Activated CD4-positive, alpha-beta T cell treated with anti-CD3 and anti-CD28 coated beads, Interleukin-10, Interleukin-2, amounts not matched to agents 100 ng/mL and 50 ng/mL, durations not matched to agents 16 hours and 8 hours (primary cell): ENCODE data around the gene MOB3B.
"Not testable (repeated sequence)": the region's sequence is repeated elsewhere in the genome, so short reads cannot be mapped to it uniquely, and the experiment has no call there.

ENCODE experiments used
- DNase-seq: peaks from one replicate; pipeline ENCODE4 v3.0.0-alpha.2; 2020

MOB3B gene

DNA sequence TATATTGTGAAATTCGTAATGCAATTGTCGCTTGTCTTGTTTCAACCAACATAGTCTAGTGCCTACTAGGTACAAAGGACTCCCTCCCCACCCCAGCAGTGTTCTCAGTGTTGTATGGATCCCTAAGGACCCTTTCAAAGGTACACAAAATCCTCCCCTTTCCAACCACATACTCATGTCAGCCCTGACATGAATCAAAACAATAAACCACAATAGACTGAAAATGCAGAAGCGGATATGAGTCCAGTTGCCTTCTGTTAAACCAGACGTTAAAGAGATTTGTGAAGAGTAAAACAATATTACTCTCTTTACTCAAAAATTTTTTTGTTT is 87.9 kb downstream of the MOB3B start:
- DNase-seq: peak; percentile 61

DNA sequence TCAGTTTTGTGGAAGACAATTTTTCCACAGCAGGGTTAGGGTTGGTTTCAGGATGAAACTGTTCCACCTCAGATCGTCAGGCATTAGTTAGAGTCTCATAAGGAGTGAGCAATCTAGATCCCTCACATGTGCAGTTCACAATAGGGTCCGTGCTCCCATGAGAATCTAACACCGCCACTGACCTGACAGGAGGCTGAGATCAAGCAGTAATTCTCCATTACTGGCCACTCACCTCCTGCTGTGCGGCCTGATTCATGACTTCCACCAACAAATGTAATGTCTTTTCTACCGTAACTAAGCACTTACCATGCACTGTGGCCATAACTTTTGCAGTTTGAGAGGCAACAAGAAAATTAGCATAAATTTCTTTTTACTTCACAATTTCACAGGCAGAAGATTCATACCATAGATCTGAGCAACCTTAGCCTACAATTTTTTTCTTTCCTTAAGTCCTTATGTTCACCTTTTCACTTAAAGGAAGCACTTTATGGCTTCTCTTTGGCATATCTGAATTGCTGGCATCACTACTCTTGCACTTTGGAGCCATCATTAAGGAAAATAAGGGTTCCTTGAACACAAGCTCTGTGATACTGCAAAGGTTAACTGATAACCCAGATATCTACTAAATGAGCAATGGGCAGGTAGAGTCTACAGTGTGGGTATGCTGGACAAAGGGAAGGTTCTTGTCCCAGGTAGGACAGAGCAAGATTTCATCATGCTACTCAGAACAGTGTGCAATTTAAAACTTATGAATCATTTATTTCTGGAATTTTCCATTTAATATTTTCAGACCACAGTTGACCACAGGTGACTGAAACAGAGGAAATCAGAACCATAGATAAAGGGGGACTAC is 88.5 kb downstream of the MOB3B start:
- no peak for DNase-seq

DNA sequence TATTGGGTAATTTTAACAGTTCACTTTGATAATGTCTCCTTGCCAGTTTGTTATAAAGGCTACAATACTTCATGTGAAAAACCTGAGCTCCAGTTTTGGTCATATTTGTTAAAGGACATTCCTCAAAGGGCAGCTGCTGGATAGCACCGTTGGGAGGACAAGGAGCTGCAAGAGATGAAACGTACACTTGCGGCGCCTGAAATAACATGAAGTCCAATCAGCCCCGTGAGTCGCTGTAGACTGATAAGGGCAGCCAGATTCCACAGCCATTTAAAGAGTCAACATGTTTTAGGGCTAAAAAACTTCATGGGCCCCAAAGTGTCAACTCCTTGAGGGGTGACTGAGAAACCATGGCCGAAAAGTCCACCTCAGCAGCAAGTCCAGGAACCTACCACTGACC is 91.1 kb downstream of the MOB3B start:
- DNase-seq: no peak

DNA sequence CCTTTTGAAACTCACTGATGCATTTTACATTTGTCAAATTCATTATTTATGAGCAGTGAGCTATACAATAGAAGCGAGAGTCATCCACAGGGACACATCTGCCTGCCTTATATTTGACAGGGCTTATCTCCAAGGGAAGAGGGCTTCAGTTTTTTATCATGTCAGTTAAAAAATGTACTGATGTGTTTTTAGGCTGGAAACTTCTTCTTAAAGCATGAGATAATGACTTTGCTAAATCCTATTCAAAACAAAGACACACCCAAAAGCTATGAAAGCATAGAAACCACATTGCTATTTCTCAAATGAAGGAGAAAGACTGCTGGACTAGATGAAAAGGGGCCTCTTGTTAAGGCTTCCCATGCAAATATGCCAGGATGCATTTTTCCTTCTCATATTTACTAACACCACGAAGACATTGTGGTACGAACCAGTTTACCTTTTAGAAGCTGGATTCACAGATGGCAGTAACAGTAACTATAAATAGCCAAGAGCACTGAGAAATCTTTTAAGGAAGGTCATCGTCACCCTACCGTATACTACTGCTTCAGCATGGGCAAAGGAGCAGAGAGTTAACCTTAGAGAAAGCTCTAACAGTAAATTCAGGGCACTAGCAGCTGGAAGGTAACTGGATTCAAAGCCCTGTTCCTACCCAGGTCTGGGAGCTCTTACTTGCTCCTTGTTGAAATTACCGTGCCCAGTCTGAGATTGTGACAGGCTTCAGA is 91.8 kb downstream of the MOB3B start:
- DNase-seq: no peak

DNA sequence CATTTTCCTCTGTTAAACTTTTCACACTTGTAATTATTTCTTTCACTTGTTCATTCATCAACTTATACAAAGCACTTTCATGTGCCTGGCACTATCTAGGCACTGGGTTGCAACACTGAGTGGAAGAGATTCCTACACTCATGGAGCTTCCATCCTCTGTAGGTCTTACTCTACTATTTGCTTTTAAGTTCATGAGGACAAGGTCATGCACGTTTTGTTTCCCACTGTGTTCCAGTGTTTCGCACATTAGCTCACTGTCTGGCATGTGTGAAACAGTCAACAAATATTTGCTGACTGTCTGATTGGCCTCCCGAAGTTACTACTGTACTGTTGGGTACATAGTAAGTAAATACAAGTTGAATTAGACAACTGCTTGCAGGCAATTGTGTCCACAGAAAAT is 93.4 kb downstream of the MOB3B start:
- DNase-seq: no peak

DNA sequence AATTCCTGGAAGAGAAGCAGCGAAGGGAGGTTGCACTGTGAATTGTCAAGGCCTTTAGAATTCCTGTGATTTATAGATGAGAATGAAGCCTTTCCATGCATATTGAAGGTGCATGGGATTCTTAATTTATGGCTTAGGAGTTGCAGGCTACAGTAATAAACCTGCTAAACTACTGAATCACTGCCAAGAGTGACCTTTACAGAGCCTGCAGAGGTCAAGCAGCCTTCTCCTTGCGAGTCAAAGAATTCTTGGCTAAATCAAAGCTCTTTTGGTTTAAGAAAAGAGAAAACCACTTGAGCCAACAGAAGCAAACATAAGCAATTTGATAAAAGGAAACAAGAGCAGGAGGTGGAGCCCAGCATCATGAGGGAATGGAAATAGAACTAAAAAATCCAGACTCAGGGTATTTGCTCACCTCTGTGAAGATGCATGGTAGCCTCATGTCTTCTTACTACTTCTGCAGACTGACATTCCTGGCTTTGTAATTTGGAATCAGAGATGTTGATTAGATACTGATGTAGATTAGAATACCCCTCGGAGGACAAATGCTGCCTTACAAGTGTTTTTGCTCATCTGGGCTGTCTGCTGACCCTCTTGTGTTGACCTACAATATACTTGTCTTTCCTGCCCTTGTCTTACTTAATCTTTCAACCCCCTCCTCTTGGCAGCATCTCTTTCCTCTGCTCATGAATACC is 95.8 kb downstream of the MOB3B start:
- DNase-seq: no peak

DNA sequence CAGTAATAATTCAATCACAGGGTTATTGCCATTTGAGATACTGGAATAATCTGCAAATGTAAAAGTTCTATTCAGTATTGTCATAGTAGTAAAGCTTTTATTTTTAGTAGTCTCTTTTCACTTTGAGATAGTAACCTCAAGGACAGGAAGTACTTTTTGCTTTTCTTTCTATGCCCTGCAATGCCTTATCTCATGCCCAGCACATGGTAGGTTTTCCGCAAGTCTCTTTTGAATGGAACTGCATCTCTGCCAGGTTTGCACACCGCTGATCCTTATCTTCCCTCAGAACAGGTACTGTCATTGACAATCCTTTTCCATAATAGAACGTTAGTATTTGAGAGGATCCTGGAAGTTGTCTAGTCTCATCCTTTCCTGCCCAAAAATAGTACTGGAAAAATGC is 97.3 kb downstream of the MOB3B start:
- DNase-seq: peak; percentile 2

DNA sequence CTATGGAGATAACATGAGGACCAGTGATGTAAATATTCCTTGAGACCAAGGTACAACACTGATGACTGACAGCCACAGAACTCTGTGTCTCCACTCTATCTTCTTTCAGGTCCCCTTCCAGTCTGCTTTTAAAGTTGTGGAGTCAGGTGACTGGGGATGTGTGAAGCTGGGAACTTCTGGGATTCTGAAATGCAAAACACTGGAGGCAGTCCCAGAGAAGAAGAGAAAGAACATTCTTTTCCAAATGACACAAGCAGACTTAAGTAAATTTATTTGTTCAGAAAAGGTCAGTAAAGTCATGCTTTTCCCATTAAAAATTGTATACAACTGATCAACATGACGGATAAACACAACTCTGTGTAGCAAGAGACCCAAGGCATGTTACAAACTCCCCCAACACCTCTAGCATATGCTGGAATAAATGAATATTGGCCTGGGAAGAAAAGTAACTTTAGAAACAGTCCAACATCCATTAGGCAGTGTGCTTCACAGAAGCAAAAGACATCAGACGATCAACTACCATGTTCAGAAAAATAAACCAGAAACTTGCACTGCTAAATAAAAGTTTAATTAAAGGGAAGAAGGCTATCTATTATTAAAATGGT is 98.0 kb downstream of the MOB3B start:
- DNase-seq: no peak

DNA sequence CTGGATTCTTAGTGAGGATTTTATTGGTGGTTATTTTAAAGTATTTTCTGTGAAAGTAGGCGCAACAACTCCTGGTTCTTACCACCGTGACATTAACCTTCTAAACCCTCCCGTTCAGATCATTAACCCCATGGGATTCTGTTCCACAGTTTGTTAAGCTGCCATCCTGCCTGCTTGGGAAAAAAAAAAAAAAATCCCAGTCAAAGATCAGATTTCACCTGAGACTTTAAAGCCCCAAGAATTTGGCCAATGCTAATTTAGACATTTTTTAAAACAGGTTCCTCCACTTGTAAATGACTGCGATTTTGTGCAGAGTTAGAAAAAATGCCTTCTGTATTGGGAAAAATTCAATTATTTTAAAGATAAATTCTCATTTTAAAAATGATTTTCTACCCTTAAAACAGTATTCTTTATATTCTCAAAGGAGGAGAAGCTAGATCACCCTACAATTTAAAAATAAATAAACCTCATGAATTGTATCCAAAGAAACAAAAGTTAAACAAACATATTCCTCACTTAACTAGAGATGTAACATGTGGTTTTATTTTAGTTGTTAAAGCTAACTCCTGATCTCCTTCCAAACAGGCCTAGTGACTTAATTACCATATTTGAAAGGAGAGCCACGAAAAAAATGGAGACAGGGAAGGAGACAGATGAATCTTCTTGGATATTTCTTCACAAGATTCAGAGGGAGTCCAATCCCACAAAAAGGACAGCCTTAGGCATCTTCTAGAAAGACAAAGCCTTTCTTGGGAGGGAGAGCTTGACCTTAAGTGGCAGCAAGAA is 98.7 kb downstream of the MOB3B start:
- DNase-seq: no peak

DNA sequence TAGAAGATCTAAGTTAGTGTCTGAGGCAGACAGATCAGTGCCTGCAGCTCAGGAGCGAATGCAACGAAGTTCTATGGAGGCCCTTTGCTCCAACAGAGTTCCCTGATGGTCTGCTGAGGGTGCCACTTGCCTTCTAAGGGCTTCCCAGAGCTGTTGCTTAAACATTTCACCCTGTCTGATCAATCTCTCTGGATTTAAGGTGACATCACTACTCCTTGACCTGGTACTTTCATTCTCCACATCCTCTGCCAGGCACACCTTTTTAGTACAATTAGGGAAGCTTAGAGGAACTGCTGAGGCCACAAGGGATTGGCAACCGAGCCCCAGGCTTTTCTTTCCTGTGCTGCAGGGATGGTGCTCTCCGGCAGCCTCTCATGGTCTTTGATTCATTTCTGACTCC is 99.7 kb downstream of the MOB3B start:
- DNase-seq: no peak

DNA sequence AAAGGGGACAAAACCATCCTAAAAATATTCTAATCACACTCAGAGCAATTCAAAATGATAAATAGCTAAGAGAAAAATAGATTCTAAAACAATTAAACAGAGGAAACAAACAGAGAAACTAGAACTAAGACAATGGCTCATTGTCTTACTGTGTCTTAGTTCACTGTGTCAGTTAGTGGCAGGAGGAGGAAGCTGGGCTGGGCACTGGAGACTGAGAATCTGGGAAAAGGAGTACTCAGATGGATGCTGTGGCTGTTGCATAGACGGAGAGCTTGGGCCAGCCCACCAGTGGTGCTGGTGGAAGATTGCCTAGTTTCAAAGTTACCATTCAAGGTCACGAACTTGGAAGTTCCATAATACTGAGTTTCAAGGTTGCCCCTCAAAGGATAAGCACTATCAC is 100.2 kb downstream of the MOB3B start:
- DNase-seq: no peak

DNA sequence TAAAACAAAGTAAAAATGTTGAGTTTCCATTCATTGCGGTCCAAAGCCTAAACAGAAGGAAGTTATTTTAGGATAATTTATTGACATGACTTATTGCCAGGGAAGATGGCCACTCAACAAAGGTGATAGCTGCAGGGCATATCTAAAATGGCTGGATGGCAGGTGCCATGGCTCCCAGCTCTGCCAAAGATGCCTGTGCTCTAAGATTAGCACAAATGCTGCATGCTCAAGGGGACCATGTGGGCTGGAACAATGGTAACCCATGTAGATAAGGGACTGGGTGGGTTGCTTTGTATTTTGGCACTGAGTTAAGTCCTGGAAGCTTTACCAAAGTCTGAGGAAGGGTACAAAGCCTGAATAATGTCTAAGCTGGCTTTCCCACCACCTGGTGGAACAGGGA is 101.1 kb downstream of the MOB3B start:
- DNase-seq: no peak

DNA sequence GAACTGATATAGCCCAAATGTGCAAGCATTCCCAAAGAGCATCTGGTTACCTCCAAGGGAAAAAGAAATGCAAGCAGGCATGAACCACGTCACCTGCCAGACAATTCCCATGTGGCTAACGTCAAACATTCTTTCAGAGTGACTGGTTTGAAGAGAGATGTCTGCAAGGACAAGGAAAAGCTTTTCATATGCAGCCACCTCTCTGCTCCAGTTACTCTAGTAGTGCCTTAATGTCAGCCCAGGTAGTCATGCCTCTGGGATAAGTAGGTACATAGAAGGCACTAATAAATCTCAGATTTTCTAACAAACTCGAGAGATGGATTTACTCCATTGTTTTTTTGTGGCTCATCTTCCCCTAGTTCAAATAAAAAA is 102.4 kb downstream of the MOB3B start:
- no peak for DNase-seq

DNA sequence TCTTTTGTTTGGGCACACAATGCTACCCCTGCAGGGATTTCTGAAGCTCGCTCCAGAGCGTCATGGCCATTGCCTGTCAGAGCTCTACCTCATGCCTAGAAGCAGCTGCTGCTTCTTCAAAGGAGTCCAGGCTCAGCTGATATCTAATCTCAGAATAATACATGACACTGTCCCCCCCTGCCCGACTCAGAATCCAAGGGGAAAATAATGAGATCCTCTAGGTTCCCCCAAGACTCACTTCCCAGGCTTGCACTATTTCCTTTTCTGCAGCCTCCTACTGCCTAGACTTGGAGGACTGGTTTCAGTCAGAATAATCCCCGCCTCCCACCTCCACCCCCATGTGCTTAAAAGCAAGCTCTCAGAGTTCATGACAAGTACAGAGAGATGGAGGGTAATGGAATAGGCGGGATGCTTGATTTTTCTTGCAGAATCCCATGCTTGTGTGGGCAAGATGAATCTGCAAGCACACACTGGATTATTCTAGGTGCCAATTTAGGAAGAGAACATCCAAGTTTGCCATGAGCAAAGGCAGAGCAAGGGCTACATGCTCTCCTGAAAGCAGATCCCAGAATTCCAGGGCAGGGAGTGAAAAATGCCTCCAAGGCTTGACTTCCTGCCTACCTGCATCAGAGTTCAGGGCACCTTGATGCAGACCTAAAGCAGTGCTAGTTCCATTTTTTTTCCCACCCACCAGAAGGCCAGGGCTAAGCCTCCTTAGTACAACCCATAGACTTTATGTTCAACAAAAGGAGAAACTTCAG is 102.9 kb downstream of the MOB3B start:
- DNase-seq: no peak

DNA sequence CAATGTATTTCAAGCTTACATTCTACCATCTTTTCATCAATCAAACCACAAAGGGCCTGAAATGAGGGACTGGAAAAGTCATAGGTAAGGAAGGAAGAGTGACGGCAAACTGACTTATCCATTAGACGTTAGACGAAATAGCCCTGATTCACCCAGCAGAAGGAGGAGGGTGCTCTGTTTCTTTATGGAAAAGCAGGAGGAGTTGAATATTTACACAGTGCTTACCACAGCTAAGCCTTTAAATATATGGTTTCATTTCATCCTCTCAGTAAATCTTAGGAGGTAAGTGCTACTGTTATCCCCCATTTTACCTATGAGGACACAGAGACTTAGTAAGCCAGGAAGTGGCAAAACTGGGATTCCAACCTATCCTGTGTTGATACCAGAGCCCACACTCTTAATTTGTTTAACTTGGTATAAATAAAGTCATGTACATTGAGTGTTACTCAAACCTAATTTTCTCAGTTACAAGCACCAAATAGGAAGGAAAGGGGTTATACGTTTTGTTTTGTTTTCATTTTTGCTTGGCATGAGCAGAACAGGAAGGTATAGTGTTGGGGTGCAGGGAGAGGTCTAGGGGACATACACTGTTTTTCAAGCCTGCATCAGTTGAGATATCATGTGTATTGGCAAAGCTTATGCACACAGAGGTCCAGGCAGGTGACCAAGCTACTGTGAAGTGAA is 103.6 kb downstream of the MOB3B start:
- no peak for DNase-seq

DNA sequence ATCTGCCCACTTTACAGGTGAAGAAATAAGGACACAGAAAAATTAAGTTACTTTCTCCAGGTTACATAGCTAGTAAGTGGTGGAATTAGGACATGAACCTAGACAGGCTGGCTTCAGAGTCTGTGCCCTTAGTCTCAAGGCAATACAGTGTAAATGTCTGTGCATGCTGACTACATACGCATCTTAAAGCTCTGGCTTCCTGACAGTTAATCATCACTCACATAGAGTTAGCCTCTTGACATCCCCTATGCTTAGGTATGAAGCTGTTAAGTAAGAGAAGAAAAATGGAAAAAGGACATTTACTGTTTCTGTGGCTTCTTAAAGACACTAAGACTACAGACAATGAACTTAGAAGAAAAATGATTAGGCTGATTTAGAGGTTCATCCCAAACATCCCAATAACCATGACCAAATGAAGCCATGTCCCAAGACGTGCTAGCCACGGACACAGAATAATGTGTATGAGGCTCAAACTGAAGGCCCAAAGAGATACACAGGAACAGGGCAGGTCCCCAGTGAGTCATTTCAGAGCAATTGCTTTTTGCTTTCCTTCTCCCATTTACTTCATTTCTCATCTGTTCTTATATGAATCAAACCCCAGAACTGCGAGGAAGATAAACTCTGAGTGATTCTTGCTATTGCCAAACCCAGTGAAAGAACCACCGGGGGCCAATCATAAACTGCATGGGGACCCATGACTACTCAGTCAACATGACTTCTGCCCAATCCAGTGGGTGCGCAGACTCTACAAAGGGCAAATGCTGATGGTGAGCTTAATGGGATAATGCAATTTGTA is 105.5 kb downstream of the MOB3B start:
- peak; percentile 6 for DNase-seq

DNA sequence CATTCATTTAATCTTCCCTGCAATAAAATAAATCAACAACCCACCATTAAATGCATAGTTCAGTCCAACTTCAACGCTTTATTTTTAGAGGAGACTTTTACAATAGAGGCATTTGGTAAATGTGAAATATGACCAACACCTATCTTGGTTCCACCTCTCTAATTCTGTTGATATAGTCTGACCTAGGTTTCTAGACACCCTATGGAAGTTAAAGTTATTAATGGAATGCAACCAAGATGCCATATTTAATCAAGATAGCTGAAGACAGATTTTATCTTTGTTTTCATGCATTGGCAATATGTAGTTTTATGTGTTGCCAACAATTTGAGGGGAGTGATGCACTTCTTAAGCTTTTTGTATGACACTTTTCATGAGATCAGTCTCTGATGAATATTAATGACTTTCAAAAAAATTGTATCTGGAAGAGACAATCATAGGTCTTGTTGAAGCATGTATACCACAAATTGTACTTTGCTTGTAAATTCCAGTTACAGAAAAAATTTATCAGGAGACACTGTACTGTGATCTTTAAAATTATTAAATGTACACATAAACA is 107.3 kb downstream of the MOB3B start:
- no peak for DNase-seq

DNA sequence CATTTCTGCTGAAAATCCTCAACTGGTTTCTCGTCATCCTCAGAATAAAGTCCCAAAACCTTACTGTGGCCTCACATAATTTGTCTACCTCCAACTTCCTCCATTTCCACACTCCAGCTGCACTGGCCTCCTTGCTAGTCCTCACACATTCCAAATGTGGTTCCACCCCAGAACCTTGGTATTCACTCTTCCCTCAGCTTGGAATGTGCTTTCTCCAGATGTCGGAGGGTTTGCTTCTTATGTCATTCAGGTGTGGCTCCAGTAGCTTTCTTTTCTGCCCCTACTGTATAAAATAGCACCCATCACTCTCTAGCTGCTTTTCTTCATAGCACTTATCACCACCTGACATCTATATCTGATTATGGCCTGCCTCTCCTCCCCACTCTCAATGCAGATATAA is 108.0 kb downstream of the MOB3B start:
- no peak for DNase-seq

DNA sequence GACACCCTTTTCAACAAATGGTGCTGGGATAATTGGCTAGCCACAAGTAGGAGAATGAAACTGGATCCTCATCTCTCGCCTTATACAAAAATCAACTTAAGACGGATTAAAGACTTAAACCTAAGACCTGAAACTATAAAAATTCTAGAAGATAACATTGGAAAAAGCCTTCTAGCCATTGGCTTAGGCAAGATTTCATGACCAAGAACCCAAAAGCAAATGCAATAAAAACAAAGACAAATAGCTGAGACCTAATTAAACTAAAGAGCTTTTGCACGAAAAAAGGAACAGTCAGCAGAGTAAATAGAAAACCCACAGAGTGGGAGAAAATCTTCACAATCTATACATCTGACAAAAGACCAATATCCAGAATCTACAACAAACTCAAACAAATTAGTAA is 110.1 kb downstream of the MOB3B start:
- DNase-seq: not testable (repeated sequence)

DNA sequence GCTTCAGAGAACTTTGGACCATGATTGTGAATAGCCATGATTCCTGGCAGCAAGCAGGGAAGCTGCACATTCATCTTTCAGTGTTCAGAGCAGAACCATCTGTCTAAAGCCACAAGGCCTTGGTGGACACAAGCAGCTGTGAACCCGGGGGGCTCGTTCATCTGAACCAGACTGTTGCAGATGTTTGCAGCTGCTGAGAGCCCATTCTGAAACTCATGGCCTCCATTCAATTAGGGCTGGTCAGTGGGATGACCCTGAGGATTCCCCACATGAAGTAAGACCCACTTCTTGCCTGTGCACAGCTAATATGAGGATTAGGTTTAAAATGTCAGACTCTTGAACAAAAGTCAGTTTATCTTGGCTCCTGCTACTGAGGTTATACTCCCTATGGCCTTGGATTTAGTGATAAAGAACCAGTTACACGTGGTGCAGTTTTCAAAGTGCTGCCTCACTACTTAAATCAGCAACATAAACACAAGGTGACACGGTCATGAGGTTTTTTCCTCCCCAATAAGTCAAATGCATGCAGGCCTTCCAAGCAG is 115.3 kb downstream of the MOB3B start:
- DNase-seq: no peak
